ENCODE results near the gene BTBD1.
"Not testable (repeated sequence)": the region's sequence is repeated elsewhere in the genome, so short reads cannot be mapped to it uniquely, and the experiment has no call there.

The BTBD1 gene

DNA sequence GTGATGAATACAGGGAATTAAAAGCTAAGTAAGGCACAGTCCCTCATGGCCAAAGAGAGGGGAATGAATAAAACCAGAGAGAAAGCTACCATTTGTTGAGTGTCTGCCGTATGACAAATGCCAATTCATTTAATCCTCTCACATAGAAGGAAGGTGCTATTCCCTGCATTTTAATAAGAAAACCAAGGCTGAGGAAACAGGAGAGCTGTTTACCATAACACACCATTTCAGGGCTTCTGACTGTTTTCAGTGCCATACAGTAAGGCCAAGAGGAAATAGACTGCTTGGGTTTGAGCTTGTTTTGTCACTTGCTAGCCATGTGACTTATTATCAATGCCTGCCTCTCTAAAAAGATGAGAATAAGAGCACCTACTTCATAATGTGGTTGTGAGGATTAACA is 10.1 kb downstream of the BTBD1 start:
- DNase-seq (ENCODE audit: low read depth): no peak

DNA sequence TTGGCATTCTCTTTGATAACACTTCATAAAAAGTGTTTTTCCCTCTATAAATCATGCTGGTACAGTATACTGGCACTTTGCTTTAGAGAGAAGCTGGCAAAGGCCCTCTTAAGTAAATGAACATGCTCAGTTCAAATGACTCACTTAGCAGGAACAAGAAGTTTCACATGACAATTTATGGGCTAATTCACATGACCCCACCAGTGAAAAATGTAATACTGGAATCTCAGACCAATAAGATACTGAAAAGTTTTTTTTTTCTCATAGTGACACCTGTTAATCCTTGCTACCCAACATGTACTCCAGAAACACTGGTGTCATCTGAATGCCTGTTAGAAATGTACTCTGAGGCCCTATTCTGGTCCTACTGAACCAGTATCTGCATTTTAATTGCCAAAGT is 13.9 kb downstream of the BTBD1 start:
- no peak for DNase-seq (ENCODE audit: low read depth)

DNA sequence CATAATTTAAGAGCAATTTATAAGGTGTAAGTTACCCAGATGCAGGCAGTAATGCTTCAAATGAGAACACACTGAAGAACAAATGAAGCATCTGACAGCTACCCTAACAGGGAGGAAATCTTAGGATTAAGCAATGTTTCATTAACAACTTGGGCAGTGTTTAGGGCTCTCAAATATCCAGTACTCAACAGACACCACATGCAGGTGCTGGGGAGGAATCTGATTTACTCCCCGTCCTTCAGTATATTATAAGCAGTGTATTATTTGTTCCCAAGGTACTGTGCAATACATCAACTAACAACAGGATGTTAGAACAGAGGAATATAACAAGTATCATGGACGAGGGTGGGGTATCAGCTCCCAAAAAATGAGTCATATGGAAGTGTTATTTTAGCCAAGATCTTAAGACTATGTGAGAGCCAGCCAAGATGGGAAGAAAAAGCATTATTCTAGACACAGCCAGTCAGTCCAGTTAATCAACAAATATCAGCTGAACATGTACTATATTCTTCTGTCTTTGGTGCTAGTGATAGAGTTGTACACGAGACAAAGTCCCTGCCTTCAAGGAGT is 20.4 kb downstream of the BTBD1 start:
- DNase-seq (ENCODE audit: low read depth): no peak

DNA sequence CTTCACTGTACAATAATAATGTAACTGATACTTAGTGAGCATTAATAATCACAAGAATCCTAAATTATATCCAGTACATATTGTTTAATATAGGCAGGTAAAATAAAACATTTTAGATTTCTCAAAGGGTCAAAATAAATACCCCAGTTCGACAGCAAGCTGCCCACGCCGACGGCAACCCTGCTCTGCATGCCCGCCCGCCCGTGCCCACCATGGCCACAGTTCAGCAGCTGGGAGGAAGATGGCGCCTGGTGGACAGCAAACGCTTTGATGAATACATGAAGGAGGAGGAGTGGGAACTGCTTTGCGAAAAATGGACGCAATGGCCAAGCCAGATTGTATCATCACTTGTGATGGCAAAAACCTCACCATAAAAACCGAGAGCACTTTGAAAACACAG is 22.9 kb downstream of the BTBD1 start:
- DNase-seq (ENCODE audit: low read depth): no peak

DNA sequence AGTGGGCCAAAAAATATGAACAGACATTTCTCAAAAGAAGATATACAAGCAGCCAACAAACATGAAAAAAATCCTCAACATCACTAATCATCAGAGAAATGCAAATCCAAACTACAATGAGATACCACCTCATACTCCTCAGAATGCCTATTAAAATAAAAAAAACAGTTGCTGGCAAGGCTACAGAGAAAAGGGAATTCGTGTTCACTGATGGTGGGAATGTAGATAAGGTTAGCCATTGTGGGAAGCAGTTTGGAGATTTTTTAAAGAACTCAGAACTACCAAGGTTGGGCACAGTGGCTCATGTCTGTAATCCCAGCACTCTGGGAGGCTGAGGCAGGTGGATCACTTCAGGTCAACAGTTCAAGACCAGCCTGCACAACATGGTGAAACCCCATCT is 27.8 kb downstream of the BTBD1 start:
- no peak for DNase-seq (ENCODE audit: low read depth)

DNA sequence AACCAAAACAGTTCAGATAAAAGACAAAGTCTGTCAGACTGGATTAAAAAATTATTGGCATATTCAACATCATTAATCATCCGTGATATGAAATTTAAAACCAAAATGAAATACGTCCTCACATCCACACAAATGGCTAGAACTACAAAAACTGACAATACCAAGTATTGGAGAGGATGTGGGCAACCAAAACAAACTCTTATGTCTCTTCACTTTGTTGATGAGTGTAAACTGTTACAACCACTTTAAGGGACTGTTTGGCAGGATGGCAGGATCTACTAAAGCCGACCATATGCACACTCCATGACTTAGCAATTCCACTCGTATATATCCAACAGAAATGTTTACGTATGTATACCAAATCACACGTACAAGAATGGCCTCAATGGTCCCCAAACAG is 30.8 kb downstream of the BTBD1 start:
- DNase-seq (ENCODE audit: low read depth): no peak

DNA sequence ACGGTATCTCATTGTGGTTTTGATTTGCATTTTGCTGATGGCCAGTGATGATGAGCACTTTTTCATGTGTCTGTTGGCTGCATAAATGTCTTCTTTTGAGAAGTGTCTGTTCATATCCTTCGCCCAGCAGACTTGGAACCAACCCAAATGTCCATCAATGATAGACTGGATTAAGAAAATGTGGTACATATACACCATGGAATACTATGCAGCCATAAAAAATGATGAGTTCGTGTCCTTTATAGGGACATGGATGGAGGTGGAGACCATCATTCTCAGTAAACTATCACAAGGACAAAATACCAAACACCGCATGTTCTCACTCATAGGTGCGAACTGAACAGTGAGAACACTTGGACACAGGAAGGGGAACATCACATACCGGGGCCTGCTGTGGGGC is 35.8 kb downstream of the BTBD1 start:
- DNase-seq (ENCODE audit: low read depth): not testable (repeated sequence)

DNA sequence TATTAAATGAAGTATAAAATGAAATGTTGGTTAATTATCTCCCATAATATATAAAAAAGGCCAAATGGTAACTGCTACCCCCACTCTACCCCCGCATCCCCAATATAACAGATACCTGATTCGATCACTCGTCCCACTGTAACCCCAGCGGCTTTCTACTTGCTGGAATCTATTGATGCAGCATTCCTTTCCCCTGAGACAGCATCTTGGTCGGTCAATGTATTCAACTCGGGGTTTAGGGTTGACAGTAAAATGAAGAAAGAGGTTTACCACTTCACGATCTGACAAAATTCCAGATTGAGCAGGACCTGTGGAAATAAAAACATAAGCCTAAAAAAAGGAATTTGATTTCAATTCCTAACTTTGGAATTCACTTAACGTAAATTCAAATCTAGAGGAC is 37.0 kb downstream of the BTBD1 start:
- DNase-seq (ENCODE audit: low read depth): no peak

DNA sequence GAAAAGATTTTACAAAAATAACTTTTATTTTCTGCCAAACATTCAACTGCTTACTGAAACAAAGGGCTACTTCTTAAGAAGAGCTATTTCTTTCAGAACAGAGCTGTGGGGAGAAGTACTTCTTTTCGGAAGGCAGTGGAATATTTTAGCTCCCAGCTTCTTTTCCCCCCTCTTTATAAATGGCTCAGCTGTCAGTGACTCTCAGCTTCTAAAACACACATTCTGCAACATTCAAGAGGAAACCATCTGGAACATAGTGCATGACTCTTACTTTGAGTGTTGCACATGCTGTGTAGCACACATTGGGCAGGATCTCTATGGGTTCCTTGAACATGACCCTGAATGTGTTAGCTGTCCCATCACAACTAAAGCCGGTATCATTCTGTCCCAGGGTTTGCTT is 48.6 kb downstream of the BTBD1 start:
- no peak for DNase-seq (ENCODE audit: low read depth)

DNA sequence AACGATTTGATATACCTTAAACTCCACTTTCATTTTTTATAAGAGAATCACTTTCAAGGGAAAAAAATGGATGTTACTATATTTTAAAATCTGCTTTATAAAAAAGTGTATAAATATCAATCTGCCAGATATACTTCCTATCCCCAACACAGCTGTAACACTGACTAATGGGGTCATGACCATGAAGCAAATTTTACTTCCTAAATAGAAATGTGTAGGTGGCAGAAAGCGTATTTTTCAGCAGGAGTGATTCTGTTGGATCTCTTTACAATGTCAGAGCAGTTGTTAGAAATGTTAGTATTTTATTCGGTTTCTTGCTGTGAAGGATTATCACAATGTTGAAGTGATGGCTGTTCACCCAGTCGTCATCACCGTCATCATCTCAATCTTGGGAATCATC is 50.1 kb downstream of the BTBD1 start:
- no peak for DNase-seq (ENCODE audit: low read depth)

DNA sequence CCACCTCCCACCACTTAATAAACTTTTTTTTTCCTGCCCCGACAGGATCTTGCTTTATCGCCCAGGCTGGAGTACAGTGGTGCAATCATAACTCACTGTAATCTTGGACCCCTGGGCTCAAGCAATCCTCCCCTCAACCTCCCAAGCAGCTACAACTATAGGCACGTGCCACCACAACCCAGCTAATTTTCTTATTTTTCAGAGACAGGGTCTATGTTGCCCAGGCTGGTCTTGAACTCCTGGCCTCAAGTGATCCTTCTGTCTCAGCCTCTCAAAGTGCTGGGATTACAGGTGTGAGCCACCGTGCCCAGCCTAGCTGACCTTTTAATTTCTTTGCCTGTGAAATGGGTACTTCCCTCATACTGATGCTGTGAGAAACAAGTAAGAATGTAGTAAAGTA is 51.7 kb downstream of the BTBD1 start:
- no peak for DNase-seq (ENCODE audit: low read depth)

DNA sequence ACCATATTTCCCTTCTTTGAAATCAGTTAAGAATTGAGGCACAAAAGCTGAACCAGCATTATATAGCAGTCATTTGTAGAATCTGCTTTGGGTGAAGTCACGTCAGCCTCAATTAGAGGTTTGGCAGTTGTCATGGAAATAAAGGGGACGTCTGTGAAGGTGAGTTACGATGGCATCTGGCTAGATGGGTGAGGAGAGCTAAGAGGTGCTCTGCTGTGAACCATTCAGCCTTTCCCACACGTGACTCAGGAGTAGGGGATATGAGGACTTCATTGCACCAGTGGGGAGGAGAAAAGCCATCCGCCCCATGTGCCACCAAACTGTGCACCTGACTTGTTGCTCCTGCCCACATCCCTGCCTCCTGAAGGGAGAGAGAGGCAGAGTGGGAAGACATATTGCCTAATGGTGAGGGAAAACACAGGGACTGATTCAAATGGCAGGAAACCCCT is 52.8 kb downstream of the BTBD1 start:
- DNase-seq (ENCODE audit: low read depth): no peak

DNA sequence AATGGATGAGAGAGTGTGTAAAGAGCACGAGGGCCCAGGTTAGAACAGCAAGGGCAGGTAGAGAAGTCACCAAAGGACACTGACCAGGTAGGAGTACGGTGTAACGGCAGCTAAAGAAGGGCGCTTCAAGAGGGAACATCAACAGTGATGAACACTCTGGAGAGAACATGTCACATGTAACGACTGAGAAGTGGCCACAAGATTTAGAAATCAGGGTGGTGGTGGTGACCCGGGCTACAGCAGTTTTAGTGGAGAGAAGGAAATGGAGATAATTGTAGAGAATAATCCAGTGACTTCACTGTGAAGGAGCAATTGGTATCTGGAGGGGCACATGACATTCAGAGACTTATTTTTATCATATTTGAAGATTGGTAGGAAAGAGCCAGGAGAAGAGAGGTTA is 54.4 kb downstream of the BTBD1 start:
- no peak for DNase-seq (ENCODE audit: low read depth)

DNA sequence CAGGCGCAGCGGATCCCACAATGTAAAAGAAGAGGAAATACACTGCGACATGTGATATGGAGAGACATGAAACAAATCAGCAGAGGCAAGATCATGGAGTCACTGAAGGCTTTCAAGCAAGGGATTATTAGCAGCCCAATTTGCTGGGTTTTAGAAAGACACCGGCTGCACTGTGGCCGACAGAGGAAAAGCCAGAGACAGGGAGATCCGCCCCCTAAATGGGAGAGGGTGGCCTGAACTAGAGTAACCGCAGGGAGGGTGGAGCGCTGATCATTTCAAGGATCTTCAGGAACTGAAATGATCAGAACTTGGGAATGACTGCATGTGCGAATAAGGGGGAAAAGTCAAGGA is 55.0 kb downstream of the BTBD1 start:
- no peak for DNase-seq (ENCODE audit: low read depth)

DNA sequence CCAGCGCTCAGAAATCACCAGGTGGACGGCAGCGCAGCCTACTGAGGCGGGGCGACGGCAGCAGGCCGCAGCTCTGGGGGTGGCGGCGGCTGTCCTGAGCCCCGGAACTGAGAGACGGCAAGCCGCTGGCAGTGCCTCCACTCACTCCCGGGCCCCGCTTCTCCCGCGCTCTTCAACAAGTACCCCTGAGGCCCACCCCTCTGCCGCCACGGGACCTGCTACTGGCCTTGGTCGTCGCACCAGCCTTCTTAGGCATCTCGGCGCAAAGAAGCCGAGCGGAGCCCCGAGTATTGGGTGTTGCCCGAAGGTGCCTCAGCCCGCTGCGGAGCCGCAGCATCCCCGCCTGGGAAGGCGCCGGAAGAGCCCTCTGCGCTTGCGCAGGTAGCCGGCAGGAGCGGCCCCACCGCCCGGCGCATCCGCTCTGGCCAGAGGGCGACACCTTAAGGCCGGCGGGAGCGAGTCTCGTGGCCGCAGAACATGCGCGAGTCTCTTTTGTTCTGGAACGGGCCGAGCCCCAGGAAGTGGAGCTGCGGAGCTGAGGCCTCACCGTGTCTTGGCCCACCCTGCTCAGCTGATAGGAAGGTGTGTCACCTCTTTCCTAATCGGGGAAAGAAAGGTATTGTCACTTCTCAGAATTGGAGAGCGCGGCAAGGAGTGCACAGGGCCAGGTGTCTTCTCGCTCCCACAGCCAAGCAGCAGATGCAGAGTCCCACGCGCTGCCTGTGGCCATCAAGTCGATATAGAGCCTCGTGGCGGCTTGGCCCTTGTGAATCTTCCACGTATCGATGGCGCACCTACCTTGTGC is 55.6 kb downstream of the BTBD1 start, which contains the start of gene C15orf40:
Gene C15orf40 (minus strand): TSS at position 369 of the 805 bp plus-strand sequence. CDS start 32 bp downstream, at position 337.
- peak; percentile 72 for DNase-seq (ENCODE audit: low read depth)

DNA sequence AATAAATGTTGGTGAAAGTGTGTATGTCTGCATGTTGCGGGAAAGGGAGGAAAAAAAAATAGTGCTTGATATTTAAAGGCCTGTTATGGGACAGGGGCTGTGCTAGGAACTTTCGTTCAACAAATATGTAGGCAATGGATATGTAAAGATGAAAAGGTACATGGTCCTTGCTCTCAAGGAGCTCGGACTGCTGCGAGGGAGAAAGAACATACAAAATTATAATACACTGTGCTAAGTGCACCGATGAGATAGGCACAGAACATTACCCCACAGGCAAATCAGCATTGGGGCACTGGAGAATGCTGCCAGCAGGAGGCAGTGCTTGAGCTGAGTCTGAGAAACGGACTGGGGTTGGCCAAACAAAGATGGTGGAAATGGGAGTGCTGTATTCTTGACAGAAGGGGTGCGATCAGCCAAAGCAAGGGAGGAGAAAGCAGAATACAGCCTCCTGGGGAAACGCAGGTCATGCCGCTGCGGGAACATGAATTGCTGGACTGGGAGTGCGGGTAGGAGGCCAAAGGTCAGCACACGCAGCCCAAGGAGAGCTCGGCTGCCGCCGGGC is 56.3 kb downstream of the BTBD1 start:
- peak; percentile 50 for DNase-seq (ENCODE audit: low read depth)

DNA sequence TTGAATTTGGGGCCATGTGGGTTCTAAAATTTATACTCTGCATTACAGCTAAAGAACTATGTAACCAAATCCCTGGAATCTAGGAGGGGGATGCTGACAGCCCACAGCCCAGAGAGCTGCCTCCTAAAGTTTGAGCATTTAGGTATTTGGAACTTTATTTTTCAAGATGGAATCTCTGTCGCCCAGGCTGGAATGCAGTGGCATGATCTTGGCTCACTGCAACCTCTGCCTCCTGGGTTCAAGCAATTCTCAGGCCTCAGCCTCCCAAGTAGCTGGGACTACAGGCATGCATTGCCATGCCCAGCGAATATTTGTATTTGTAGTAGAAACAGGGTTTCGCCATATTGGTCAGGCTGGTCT is 66.4 kb downstream of the BTBD1 start:
- not testable (repeated sequence) for DNase-seq (ENCODE audit: low read depth)

DNA sequence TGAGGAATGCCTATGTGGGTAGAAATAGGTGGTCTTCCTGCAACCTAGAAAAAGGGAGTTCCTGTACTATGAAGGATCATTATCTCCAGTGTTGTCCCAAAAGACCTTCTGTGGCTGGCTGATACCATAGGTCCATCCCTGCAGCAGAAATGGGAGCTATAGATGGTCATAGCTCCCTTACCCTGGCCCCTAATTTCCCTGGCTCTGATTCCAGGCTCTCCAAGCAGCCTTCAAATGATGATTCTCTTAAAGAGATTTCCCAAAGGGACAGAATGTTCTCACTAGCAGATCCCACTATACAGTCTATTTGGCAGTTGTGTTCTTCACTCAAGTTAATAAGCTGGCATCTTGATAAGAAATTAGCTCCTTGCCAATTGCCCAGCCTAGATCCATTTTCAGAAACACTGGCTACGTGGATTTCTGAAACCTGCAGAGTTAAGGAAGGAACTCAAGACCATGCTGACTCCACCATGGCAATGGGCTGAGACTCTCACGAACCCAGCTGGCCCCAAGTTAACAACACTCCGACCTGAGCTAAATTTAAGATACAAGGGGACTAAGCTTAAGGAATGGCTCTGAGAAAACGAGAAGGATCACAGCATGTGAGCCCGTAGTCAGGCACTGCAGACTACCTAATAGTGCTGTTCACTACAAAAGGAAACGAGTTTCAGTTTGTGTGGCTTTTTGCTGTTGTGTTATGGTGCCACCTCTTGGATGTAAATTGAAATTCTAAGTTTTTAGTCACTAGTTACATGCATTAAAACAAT is 67.0 kb downstream of the BTBD1 start:
- DNase-seq (ENCODE audit: low read depth): no peak

DNA sequence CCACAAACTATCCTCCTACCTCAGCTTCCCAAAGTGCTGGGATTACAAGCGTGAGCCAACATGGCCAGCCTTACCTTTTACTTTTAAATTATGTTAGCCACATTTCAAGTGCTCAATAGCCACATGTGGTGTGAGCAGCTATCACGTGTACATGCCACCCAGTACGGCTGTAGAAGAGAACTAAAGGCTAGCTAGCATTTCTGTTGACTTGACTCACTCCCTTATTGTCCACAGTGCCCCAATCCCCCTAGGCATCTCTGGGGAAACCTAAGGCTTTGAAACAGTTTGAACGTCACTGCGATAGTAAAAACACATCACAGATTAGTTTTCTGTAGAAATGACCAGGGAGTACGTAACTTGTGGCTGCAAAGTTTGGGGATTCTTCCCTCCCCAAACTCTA is 67.6 kb downstream of the BTBD1 start:
- no peak for DNase-seq (ENCODE audit: low read depth)

DNA sequence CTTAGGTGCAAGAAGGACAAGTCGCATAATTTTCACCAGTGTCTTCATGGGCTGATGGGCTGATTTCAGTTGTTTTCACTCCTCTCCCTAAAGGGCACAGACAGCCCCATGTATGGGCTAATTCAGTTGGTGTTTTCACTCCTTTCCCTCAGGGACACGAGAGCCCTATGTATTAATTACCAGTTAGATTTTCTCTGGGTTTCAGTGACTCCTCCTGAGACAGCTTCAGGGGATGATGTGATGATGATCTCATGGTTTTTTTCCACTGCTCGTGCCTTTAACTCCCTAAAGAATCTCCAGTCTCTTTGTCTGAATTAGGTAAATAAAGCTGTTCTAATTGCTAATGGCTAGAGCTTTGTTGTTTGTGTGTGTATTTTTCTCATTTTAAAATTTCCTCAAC is 71.1 kb downstream of the BTBD1 start:
- no peak for DNase-seq (ENCODE audit: low read depth)

DNA sequence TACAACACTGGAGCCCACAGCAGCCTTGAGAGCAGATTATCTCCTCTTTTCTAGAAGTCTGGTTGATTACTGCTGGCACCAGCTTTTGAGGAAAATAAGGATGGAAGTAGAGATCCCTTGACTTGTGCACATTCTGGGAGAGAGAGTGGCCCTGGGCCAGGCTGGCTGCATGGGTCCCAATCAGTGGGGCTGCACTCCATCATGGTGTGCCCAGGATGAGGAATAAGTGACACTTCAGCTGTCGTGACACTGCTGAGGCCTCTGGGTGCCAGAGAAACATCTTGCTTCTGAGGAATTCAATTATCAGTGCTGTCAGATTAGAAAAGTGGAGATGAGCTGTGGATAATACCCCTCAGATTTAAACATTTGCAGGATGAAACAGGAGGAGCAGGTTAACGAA is 72.0 kb downstream of the BTBD1 start:
- no peak for DNase-seq (ENCODE audit: low read depth)

DNA sequence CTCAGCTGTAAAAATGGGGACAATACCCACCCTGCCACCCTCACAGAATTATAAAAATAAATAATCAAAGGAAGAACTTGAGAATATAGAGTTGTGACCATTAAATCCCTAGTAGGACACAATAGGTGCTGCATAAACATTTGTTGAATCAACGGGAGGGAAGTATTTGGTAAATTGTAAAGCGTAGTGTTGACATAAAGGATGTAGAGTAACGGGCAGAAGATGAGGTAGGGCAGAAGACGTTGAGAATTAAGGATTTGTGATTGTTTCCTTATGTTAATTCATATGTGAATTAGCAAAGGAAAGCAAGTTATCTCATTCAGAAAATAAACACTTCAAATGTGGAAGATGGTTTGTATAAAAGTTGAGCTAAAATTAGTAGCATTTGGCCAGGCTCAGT is 73.9 kb downstream of the BTBD1 start:
- no peak for DNase-seq (ENCODE audit: low read depth)

DNA sequence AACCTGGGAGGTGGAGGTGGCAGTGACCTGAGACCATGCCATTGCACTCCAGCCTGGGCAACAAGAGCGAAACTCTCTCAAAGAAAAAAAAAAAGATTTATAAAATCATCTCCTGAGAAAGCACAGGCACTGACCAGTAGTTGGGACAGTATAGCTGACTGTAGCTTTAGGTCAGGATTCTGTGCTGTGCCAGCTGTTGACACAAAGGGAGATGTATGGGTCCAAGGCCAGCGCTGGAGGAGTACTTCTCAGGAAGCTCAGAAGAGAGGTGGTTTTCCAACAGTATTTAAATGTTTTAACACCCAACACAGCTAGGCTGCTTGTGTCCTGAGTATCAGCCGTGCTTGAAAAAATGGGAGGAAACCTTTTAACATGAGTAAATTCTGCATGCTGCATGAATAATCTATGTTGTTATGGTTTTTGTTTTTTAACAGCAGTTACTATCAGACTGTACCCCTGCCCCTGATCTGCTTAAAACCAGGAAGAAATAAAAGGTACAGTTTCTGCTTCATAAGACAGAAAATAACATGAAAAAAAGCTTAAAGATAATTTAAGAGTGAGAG is 74.5 kb downstream of the BTBD1 start:
- DNase-seq (ENCODE audit: low read depth): no peak

Data from stimulated activated CD8-positive, alpha-beta memory T cell treated with anti-CD3 and anti-CD28 coated beads, Interleukin-12 subunit alpha, Interleukin-12 subunit beta, amount 100 ng/mL, for 1 hour (primary cell).